GM21360 (cell line): ENCODE measurements around the gene CFAP410.
"Not testable (repeated sequence)": the region's sequence is repeated elsewhere in the genome, so short reads cannot be mapped to it uniquely, and the experiment has no call there.

Experiments used
- ATAC-seq: cut with Tn5 transposase; IDR thresholded peaks from one replicate; pipeline ENCODE4 v1.9.1; 2021; ENCODE audit warnings: mild to moderate bottlenecking, moderate library complexity; ENCODE audit not compliant: unreplicated experiment

The CFAP410 gene

GRCh38 chr21:44370027-44370735 lies 31.0 kb upstream of the CFAP410 start:
- ATAC-seq = no peak

- no peak for ATAC-seq
These were observed 29.7 kb upstream of the CFAP410 start for GRCh38 chr21:44368711-44369446.

GRCh38 chr21:44366586-44367211 lies 27.5 kb upstream of the CFAP410 start:
- no peak for ATAC-seq

- ATAC-seq = no peak
These were observed 26.9 kb upstream of the CFAP410 start for GRCh38 chr21:44365967-44366585.

- no peak for ATAC-seq
These were observed 26.2 kb upstream of the CFAP410 start for GRCh38 chr21:44365251-44365966.

GRCh38 chr21:44364151-44365053 lies 25.2 kb upstream of the CFAP410 start:
- ATAC-seq = no peak

- ATAC-seq = no peak
These were observed 24.1 kb upstream of the CFAP410 start for GRCh38 chr21:44363278-44363677.

- ATAC-seq = not testable (repeated sequence)
These were observed 22.7 kb upstream of the CFAP410 start for GRCh38 chr21:44361903-44362302.

GRCh38 chr21:44360159-44360558 lies 21.0 kb upstream of the CFAP410 start:
- no peak for ATAC-seq

GRCh38 chr21:44359396-44359795 lies 20.2 kb upstream of the CFAP410 start:
- ATAC-seq = no peak

- no peak for ATAC-seq
These were observed 18.1 kb upstream of the CFAP410 start for GRCh38 chr21:44357064-44357837.

GRCh38 chr21:44356636-44357035 lies 17.4 kb upstream of the CFAP410 start:
- ATAC-seq = no peak

GRCh38 chr21:44356160-44356559 lies 17.0 kb upstream of the CFAP410 start:
- ATAC-seq = no peak

GRCh38 chr21:44354775-44355771 lies 15.9 kb upstream of the CFAP410 start:
- ATAC-seq = no peak

- ATAC-seq = no peak
These were observed 14.8 kb upstream of the CFAP410 start for GRCh38 chr21:44354001-44354405.

GRCh38 chr21:44353191-44353970 lies 14.2 kb upstream of the CFAP410 start, which contains the start of gene TRPM2:
TRPM2 (plus strand) TSS chr21:44353621; CDS start chr21:44353701, 80 bp downstream.
- no peak for ATAC-seq

GRCh38 chr21:44352253-44352860 lies 13.2 kb upstream of the CFAP410 start:
- ATAC-seq = no peak
